Mononuclear cell (primary cell): Measurements from ENCODE around the gene RECQL. TPM values are rescaled to one million over a fixed set of nuclear protein-coding genes. Genes with fewer than 3 reads are reported as not detected.
A peak's percentile ranks its signal among the peaks of the same experiment; 100 is the strongest.
"Not testable (repeated sequence)": the region's sequence is repeated elsewhere in the genome, so short reads cannot be mapped to it uniquely, and the experiment has no call there.

ENCODE experiments used
- H3K27me3 ChIP-seq: 2 replicates; pipeline ENCODE4 v1.6.0; 2011; ENCODE audit warnings: low read length, control low read depth; ENCODE audit not compliant: insufficient read depth
- H3K4me1 ChIP-seq: 2 replicates; pipeline ENCODE4 v1.5.1; 2011; ENCODE audit warnings: mild to moderate bottlenecking, low read length, control low read depth; ENCODE audit not compliant: insufficient read depth
- H3K4me3 ChIP-seq: 2 replicates; pipeline ENCODE4 v1.5.1; 2011; ENCODE audit warnings: mild to moderate bottlenecking, low read length, moderate library complexity
- H3K9me3 ChIP-seq: 2 replicates; pipeline ENCODE4 v1.5.1; 2011; ENCODE audit warnings: low read depth, mild to moderate bottlenecking, control low read depth, low read length
- total RNA-seq: library from RNA; depleted of rRNA; stranded (reverse); fragments of >200 nt; gene quantifications from one replicate; pipeline ENCODE4 v1.2.3, GENCODE V29; 2012

The RECQL gene
- total RNA-seq, 1 donor = 24.3 TPM

- Histone ChIP-seq H3K27me3 (no peaks in the 10 kb centered on the region), H3K9me3 (no peaks in the 10 kb centered on the region), H3K4me1 (no peaks in the 10 kb centered on the region), H3K4me3 (no peak overlapping the region)
These were observed 29.1 kb downstream of the RECQL start for GRCh38 chr12:21472197-21472823.

- Histone ChIP-seq H3K9me3 (no peaks in the 10 kb centered on the region), H3K4me3 (no peak overlapping the region), H3K27me3 (no peaks in the 10 kb centered on the region), H3K4me1 (no peaks in the 10 kb centered on the region)
These were observed 30.1 kb downstream of the RECQL start for GRCh38 chr12:21471294-21471693.

GRCh38 chr12:21467334-21467733 is 34.1 kb downstream of the RECQL start:
- not testable (repeated sequence) for H3K4me3 ChIP-seq, H3K27me3 ChIP-seq, H3K4me1 ChIP-seq, H3K9me3 ChIP-seq

GRCh38 chr12:21459474-21459873 is 42.0 kb downstream of the RECQL start:
- Histone ChIP-seq H3K27me3 (no peaks in the 10 kb centered on the region), H3K4me3 (no peak overlapping the region), H3K4me1 (peaks cover 3% of the 10 kb centered on the region), H3K9me3 (no peaks in the 10 kb centered on the region)

- no peaks in the 10 kb centered on the region for H3K9me3 ChIP-seq
- H3K4me1 ChIP-seq = peaks cover 3% of the 10 kb centered on the region
- H3K27me3 ChIP-seq = no peaks in the 10 kb centered on the region
- H3K4me3 ChIP-seq = no peak overlapping the region
These were observed 45.1 kb downstream of the RECQL start for GRCh38 chr12:21456291-21456780.

GRCh38 chr12:21453312-21453852 is 48.1 kb downstream of the RECQL start:
- Histone ChIP-seq H3K27me3 (no peaks in the 10 kb centered on the region), H3K4me1 (peaks cover 3% of the 10 kb centered on the region), H3K9me3 (no peaks in the 10 kb centered on the region), H3K4me3 (no peak overlapping the region)

GRCh38 chr12:21451529-21451928 is 49.9 kb downstream of the RECQL start:
- Histone ChIP-seq H3K4me1 (peaks cover 3% of the 10 kb centered on the region), H3K4me3 (no peak overlapping the region), H3K27me3 (no peaks in the 10 kb centered on the region), H3K9me3 (no peaks in the 10 kb centered on the region)

GRCh38 chr12:21444193-21445146 is 57.0 kb downstream of the RECQL start:
- no peaks in the 10 kb centered on the region for H3K27me3 ChIP-seq
- no peaks in the 10 kb centered on the region for H3K9me3 ChIP-seq
- peaks cover 9% of the 10 kb centered on the region for H3K4me1 ChIP-seq
- H3K4me3 ChIP-seq = no peak overlapping the region

GRCh38 chr12:21439347-21439746 is 62.1 kb downstream of the RECQL start:
- no peaks in the 10 kb centered on the region for H3K9me3 ChIP-seq
- H3K4me3 ChIP-seq = no peak overlapping the region
- peaks cover 3% of the 10 kb centered on the region for H3K27me3 ChIP-seq
- peaks cover 20% of the 10 kb centered on the region for H3K4me1 ChIP-seq

GRCh38 chr12:21438643-21439042 is 62.8 kb downstream of the RECQL start:
- Histone ChIP-seq H3K9me3 (no peaks in the 10 kb centered on the region), H3K27me3 (peaks cover 3% of the 10 kb centered on the region), H3K4me3 (peak overlapping the region; percentile 91), H3K4me1 (peaks cover 20% of the 10 kb centered on the region)

GRCh38 chr12:21434699-21435098 is 66.7 kb downstream of the RECQL start:
- H3K4me1 ChIP-seq = peaks cover 13% of the 10 kb centered on the region
- peaks cover 11% of the 10 kb centered on the region for H3K27me3 ChIP-seq
- H3K4me3 ChIP-seq = no peak overlapping the region
- H3K9me3 ChIP-seq = no peaks in the 10 kb centered on the region

- Histone ChIP-seq H3K4me1 (peaks cover 3% of the 10 kb centered on the region), H3K27me3 (peaks cover 11% of the 10 kb centered on the region), H3K9me3 (no peaks in the 10 kb centered on the region), H3K4me3 (no peak overlapping the region)
These were observed 67.9 kb downstream of the RECQL start for GRCh38 chr12:21433525-21433924.

- H3K4me1 ChIP-seq = no peaks in the 10 kb centered on the region
- no peaks in the 10 kb centered on the region for H3K9me3 ChIP-seq
These were observed 71.4 kb downstream of the RECQL start for GRCh38 chr12:21429994-21430393.

GRCh38 chr12:21428241-21428640 is 73.2 kb downstream of the RECQL start:
- H3K9me3 ChIP-seq = no peaks in the 10 kb centered on the region

More at GRCh38 chr12:21429994-21430393, 71.4 kb downstream of the RECQL start:
- H3K4me3 ChIP-seq = no peak overlapping the region
- peaks cover 9% of the 10 kb centered on the region for H3K27me3 ChIP-seq

GRCh38 chr12:21419009-21419699 is 82.3 kb downstream of the RECQL start:
- H3K4me1 ChIP-seq, H3K9me3 ChIP-seq, H3K4me3 ChIP-seq: not testable (repeated sequence)
- peaks cover 20% of the 10 kb centered on the region for H3K27me3 ChIP-seq

More at GRCh38 chr12:21428241-21428640, 73.2 kb downstream of the RECQL start:
- Histone ChIP-seq H3K27me3 (peaks cover 8% of the 10 kb centered on the region), H3K4me1 (no peaks in the 10 kb centered on the region), H3K4me3 (no peak overlapping the region)
